B cell (primary cell): ENCODE data around the gene CHST9.

Experiments used
- CTCF ChIP-seq: fragments of 200-600 bp; IDR thresholded peaks from one replicate; pipeline ENCODE4 v1.8.0; 2022; ENCODE audit warnings: antibody characterized with exemption, mild to moderate bottlenecking
- EZH2 ChIP-seq: IDR thresholded peaks from 2 replicates; pipeline ENCODE4 v1.6.1; 2012; ENCODE audit warnings: borderline replicate concordance, low read depth, mild to moderate bottlenecking, moderate library complexity, low read length; ENCODE audit not compliant: insufficient read depth, poor library complexity, severe bottlenecking

- TF ChIP-seq CTCF (no peak), EZH2 (no peak)
Measured at GRCh38 chr18:26920644-26921043, 264.5 kb downstream of the CHST9 start.
